Measurements from ENCODE around the gene CPS1. TPM values are rescaled to one million over a fixed set of nuclear protein-coding genes. Genes with fewer than 3 reads are reported as not detected.

The CPS1 gene
- not detected for polyA plus RNA-seq (2012; ENCODE audit: insufficient read length, low read depth)

DNA sequence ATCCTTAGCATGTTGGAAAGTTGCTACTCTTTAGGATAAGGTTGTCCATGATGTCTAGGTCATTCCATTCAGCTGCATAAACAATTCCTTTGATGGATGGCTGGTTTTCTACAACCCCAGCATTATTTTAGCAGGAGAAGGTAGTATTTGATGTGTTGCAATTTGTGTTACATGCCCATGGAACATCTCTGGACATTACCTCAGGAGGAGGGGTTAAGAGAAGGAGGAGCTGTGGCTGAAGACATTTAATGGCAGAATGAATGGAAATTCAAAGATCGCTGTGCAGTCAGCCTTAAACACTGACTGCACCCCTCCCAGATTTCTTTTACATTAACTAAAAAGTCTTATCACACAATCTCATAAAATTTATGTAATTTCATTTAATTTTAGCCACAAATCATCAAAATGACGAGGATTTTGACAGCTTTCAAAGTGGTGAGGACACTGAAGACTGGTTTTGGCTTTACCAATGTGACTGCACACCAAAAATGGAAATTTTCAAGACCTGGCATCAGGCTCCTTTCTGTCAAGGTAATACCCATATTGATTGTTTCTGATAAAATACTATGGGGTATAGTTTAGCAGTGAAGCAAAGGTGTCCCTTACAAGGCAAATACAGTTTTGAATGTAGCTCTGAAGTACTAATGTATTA, at the start of gene CPS1:
TSS of gene CPS1 (plus strand) at position 271 of the 652 bp plus-strand sequence. CDS start at position 406, 135 bp downstream.
- TF ChIP-seq TAF1 (IDR thresholded peaks at IDR 0.05; ENCODE audit: borderline replicate concordance, insufficient read depth, low read length) (no peak), FOXP2 (optimal IDR thresholded peaks at IDR 0.05; ENCODE audit: borderline replicate concordance, extremely low read depth, extremely low read length, insufficient read depth) (no peak)

DNA sequence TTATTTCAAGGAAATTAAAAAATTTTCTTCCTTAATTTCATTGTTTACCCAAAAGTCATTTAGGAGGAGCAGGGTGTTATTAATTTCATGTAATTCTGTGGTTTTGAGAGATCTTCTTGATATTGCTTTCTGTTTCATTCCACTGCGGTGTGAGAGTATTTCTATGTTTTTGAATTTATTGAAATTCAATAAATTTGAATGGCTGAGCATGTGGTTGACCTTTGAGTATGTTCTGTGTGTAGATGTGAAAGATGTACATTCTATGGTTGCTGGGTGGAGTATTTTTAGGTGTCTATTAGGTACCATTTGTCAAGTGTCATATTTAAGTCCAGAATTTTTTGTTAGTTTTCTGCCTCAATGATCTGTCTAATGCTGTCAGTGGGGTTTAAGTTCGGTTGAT, 40.5 kb upstream of the CPS1 start:
- TF ChIP-seq POLR2AphosphoS5 (IDR thresholded peaks at IDR 0.05; ENCODE audit: low read depth, low read length): no peak
- TF ChIP-seq SIN3A (IDR thresholded peaks at IDR 0.05; ENCODE audit: borderline replicate concordance, insufficient read depth, low read length): no peak
- TF ChIP-seq, protein P1, sequence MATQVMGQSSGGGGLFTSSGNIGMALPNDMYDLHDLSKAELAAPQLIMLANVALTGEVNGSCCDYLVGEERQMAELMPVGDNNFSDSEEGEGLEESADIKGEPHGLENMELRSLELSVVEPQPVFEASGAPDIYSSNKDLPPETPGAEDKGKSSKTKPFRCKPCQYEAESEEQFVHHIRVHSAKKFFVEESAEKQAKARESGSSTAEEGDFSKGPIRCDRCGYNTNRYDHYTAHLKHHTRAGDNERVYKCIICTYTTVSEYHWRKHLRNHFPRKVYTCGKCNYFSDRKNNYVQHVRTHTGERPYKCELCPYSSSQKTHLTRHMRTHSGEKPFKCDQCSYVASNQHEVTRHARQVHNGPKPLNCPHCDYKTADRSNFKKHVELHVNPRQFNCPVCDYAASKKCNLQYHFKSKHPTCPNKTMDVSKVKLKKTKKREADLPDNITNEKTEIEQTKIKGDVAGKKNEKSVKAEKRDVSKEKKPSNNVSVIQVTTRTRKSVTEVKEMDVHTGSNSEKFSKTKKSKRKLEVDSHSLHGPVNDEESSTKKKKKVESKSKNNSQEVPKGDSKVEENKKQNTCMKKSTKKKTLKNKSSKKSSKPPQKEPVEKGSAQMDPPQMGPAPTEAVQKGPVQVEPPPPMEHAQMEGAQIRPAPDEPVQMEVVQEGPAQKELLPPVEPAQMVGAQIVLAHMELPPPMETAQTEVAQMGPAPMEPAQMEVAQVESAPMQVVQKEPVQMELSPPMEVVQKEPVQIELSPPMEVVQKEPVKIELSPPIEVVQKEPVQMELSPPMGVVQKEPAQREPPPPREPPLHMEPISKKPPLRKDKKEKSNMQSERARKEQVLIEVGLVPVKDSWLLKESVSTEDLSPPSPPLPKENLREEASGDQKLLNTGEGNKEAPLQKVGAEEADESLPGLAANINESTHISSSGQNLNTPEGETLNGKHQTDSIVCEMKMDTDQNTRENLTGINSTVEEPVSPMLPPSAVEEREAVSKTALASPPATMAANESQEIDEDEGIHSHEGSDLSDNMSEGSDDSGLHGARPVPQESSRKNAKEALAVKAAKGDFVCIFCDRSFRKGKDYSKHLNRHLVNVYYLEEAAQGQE (IDR thresholded peaks at IDR 0.05; ENCODE audit: insufficient read depth in 1 of 2, low read depth in 2 of 2, low read length in 2 of 2): no peak
- TF ChIP-seq TAF1 (IDR thresholded peaks at IDR 0.05; ENCODE audit: borderline replicate concordance, insufficient read depth, low read length): no peak
- TF ChIP-seq FOXP2 (optimal IDR thresholded peaks at IDR 0.05; ENCODE audit: borderline replicate concordance, extremely low read depth, extremely low read length, insufficient read depth): no peak

DNA sequence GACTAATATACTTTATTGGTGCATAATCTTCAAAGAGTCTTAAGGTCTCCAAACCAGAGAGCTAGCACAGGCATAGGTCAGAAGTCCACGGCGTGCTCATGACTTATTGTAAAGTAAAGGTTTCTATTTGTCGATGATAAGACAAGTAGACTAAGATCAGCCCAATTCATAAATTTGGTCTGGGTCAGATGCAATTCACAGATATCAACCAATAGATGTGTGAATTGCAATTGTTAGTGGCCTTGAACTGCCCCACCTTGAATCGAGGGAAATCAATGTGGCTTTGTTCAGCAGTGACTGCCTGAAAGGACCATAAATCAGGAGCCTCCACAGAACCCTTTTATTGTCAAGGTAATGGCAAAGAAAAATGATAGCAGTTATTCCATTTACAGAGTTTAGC, 39.1 kb upstream of the CPS1 start:
- no peak for TF ChIP-seq FOXP2 (optimal IDR thresholded peaks at IDR 0.05; ENCODE audit: borderline replicate concordance, extremely low read depth, extremely low read length, insufficient read depth)
- no peak for TF ChIP-seq TAF1 (IDR thresholded peaks at IDR 0.05; ENCODE audit: borderline replicate concordance, insufficient read depth, low read length)
- no peak for TF ChIP-seq POLR2AphosphoS5 (IDR thresholded peaks at IDR 0.05; ENCODE audit: low read depth, low read length)
- TF ChIP-seq SIN3A (IDR thresholded peaks at IDR 0.05; ENCODE audit: borderline replicate concordance, insufficient read depth, low read length): no peak

GRCh38 chr2:210519594-210519993, 36.8 kb upstream of the CPS1 start:
- no peak for TF ChIP-seq TAF1 (IDR thresholded peaks at IDR 0.05; ENCODE audit: borderline replicate concordance, insufficient read depth, low read length)
- TF ChIP-seq SIN3A (IDR thresholded peaks at IDR 0.05; ENCODE audit: borderline replicate concordance, insufficient read depth, low read length): no peak
- no peak for TF ChIP-seq FOXP2 (optimal IDR thresholded peaks at IDR 0.05; ENCODE audit: borderline replicate concordance, extremely low read depth, extremely low read length, insufficient read depth)
- TF ChIP-seq, protein P1 (IDR thresholded peaks at IDR 0.05; ENCODE audit: insufficient read depth in 1 of 2, low read depth in 2 of 2, low read length in 2 of 2): no peak
- TF ChIP-seq POLR2AphosphoS5 (IDR thresholded peaks at IDR 0.05; ENCODE audit: low read depth, low read length): no peak

GRCh38 chr2:210522399-210522798, 34.0 kb upstream of the CPS1 start:
- TF ChIP-seq SIN3A (IDR thresholded peaks at IDR 0.05; ENCODE audit: borderline replicate concordance, insufficient read depth, low read length) (no peak), FOXP2 (optimal IDR thresholded peaks at IDR 0.05; ENCODE audit: borderline replicate concordance, extremely low read depth, extremely low read length, insufficient read depth) (no peak), TAF1 (IDR thresholded peaks at IDR 0.05; ENCODE audit: borderline replicate concordance, insufficient read depth, low read length) (no peak), POLR2AphosphoS5 (IDR thresholded peaks at IDR 0.05; ENCODE audit: low read depth, low read length) (no peak)
- TF ChIP-seq, protein P1 (IDR thresholded peaks at IDR 0.05; ENCODE audit: insufficient read depth in 1 of 2, low read depth in 2 of 2, low read length in 2 of 2): no peak

DNA sequence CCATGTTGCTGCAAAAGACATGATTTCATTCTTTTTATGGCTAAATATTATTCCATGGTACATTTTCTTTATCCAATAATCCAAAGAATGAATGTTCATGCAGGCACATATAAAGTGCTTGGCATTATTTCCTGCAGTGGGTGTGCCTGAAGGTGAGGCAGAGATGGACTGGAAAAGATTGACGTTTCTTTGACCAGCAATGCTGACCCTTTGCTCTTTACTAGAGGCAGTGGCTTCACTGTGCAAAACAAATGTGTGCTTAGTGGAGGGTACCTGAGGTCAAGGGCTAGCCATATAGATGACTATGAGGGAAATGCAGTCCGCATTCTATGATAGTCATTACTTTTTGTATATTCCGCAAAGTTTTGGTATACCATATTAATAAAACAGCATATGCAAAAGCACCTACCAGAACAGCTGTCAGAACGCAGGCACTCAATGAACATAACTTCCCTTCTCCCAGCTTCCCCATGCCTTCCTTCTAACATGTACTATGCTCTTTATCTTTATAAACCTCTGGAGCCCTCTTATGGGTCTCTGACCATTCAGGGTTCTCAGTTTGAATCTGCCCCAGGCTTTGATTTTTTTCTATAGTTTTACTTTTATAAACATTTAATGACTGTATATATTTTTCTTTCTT, 32.6 kb upstream of the CPS1 start:
- TF ChIP-seq POLR2AphosphoS5 (IDR thresholded peaks at IDR 0.05; ENCODE audit: low read depth, low read length): no peak
- no peak for TF ChIP-seq TAF1 (IDR thresholded peaks at IDR 0.05; ENCODE audit: borderline replicate concordance, insufficient read depth, low read length)
- no peak for TF ChIP-seq FOXP2 (optimal IDR thresholded peaks at IDR 0.05; ENCODE audit: borderline replicate concordance, extremely low read depth, extremely low read length, insufficient read depth)

Measured in PFSK-1 (cell line).